ENCODE results near the gene LRRN3.

The LRRN3 gene

DNA sequence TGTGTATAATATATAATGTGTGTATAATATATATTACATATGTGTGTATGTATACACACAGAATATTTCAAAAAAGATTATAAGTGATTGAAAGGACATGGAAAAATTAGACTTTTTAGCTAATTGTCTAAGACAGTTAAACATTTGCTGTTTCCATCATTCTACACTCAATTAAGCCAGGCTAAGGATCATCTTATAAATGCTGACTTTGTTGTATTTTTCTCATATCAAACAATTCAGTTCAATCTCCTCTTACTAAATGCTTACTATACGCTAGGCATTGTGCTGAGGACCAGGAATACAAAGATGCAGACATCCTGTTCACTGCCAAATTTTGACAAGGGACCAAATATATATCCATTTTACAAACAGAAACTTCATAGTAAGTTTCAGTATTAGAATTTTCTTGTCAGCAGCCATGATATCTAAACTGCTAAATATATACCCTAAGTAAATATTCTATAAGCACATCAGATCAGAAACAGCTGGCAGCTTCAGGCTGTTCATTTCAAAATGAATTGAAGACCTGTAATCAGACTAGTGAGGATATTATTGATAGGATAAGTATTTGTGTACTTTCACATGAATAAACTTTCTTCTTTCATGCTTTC, 10.3 kb upstream of the LRRN3 start:
- no peak for DNase-seq

DNA sequence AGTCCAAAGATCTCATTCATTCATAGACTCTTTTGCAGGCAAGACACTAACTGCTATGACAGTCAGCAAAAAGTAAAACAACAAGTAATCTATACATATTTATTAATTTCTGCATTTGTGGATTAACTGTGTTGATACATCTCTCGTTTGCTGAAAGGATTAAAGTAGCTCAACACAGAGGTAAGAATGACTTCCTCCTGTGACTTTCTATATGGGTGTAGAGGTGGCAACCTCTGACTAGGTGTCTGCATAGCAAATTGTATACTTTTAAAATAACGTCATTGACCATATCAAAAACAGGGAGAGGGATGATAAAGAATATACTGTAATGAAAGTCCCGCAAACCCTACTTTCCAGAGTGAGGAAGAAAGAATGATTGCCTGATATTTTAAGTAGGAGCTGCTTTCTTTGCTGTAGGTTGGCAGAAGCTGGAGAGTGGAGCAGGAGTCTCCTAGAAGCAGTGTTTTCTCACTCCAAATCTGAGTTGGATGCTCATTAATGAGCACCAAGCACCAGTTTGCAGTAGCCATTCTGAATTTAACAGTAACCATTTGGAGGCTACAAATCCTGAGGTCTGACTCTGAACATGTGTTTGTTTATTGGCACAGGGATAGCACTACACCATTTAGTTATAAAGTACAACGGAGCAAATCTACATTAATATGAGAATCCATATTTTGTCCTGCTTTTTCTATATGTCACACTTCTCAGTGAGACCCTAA, 9.2 kb upstream of the LRRN3 start:
- DNase-seq, result no peak

DNA sequence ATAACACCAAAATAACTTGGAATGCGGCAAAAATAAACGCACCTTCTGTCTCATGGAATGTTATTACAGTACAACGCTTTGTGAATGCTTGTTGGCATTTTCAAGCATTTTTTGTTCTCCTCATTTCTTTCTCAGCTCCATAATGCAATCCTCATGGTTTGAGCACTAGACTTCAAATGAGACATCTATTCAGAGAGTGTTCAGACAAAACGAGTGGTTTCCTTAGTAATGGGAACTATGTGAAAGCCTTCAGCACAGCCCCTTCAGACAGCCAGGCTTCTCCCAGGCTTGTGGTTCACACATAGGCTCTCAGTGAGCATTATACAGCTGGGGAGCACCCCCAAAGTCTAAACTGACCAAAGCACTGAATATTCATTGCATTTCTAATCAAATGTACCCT, 8.6 kb upstream of the LRRN3 start:
- no peak for DNase-seq

DNA sequence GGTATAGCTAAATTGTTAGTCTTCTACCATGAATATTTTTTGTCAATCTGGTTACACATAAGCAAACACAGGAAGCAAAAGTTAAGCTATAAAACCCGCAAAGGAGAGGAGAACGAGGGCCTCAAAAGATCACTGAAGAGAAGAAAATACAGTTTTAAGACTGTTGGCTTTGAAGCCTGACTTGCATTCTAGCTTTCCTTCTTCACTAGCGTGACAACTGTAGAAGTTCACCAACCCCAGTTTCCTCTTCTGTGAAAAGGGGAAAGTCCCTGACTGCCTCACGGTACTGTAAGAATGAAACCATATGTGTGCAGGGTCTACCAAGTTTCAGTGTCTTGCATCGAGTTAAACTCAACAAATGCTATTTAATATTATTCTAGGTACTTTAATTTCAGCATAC, 7.5 kb upstream of the LRRN3 start:
- DNase-seq, result no peak

DNA sequence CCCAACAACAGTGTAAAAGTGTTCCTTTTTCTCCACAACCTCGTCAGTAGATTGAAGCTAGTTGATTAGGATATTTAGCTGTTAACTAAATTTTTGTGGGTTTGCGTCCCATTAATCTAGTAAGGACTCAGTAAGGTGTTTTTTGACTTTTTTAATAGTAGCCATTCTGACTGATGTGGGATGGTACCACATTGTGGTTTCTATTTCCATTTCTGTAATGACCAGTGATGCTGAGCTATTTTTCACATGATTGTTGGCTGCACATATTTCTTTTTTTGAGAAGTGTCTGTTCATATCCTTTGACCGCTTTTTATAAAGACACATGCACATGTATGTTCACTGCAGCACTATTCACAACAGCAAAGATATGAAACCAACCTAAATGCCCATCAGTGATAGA, 5.6 kb upstream of the LRRN3 start:
- DNase-seq, result no peak

DNA sequence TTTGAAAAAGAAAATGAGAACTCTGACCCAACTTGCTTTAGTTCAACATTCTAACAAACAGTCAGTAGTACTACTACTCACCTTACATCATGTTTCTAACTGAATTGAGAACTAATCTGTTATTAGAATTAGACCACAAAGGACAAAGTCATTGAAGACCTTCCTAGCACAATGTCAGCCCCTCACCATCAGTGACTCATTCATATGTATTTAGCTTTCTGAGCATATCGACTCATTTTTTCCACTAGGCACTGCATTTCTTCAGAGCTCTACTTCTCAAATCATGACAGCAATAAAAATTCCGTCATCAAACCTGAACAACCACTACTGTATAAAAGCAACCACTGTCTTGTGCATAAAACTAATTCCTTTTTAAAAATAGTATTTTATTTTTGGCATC, 4.4 kb upstream of the LRRN3 start:
- DNase-seq, result no peak

DNA sequence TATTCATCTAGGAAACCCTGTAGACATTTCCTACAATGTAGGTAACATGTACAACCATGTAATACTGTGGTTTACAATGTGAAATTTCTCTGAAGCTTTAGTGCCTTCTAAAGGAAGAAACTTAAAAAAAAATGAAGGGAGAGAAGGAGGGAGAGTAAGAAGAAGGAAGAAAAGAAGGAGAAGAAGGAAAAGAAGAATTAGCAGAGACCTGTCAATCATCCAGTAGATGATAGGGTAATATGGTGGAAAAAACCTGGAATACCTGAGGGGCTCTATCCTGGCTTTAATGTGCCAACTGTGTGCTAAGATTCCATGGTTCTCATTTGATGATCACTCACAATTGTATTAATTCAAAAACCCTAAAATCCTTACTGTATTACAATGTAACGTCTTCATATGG, 2.6 kb upstream of the LRRN3 start:
- no peak for DNase-seq

DNA sequence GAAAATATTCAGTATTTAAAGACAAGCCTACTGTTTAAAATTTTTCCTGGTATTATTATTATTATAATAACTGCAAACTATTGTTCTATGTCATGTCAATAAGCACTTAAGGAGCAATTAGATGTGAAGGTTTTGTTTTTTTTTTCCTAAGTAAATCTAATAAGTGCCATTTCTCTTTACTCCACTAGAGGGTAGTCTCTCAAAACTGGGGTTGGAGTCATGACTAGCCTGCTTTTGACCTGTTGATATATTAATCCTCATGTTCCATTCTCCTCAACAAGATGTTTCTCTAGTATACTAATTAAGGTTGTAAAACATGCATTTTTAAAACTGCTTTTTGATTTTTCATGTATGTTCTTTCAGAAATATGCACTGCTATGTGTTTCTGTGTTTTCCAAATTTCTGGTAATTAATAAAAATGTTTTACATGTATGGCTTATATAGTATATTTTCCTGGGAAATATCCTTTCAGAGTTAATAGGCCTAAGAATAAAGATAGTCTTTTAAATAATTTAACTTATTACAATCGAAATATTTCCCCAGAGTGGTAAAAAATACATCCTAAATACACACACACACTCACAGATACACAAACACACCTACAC, 1.0 kb upstream of the LRRN3 start:
- DNase-seq, result peak; percentile 74

DNA sequence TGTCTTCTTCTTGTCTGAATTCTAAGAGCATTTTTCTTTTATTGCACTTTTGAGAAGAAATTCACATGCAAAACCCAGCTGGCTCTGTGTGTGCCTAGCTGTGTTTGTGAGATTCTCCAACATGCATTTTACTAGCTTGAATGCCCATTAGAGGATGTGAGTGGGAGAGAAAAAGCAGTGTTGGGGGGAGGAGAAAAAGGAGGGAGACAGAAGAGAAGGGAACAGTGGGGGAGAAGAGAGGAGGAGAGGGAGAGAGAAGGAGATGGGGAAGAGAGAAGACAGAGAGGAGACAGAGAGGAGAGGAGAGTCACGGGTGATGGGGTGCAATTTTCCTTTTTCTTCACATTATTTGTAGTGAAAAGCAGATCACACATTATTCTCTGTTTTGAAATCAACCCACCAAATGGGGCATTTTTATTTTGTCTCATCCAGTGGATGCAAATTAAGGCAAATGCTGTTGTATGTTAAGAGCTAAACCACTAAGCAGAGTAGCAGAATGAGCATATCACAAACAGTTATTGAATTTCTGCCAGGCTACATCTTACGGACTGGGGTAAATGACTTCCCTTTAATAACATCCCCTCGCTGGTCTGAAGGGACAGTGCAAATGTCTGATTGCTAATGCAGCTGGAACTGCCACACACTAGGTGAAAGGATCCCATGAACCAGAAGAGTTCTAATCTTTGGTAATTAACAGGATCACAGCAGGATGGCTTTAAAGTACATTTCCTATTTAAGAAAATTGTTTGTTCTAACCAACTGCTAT, 849 bp downstream of the LRRN3 start:
- DNase-seq, result peak in 1 of 2 experiments; percentile 69

DNA sequence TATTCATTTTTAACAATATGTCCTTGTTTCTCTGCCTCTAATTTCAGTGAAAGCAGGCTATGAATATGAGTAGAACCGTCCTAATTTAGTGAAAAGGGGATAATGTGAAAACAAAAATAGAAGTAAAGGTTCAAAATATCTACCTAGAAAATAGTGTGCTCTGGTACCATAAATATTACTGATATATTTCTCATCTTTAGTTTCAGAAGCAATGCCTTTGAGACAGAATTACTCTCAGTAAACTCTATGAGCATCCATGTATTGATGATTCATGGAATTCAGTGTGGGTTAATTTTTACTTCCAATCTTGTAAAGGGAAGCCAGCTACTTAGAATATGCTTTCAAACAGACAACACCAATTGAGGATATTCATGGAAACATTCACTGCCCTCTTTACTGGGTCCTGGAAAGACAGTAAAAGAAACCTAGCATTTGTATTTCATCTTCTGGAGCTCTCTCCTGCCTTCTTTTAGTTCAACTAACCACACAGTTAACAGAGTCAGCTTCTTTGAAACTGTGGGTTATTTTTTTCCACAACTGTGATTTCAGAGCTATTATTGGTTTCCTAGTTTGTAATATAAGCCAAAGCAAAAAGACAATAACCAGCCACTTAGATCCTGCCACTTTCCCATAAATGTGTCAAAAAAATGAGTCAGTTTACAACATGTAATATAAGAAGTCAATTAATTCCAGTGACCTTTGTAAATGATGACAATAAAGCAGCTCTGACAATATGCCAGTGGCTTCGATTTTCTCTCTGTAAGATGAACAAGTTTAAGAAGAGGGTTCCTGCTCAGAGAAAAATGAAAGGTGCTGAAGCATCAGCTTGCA, 1.7 kb downstream of the LRRN3 start:
- peak in 1 of 2 experiments; percentile 66 for DNase-seq

DNA sequence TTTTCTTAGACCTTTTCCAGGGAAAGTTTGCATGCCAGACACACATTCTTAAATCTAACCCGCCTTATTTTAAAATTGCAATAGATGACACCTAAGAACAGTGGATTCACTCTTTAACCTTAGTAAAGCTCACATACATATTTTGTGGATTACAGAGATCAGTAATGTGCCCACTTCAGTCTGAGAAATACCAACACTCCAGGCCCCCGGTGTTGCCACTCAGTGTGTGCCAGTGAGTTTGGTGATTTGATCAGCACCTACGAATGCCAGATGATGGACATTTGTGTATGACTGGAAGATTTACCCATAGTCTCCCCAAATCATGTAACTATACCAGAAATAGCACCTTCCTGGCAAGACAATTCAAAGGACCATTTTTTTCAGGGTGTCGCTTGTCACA, 2.6 kb downstream of the LRRN3 start:
- DNase-seq, result no peak

DNA sequence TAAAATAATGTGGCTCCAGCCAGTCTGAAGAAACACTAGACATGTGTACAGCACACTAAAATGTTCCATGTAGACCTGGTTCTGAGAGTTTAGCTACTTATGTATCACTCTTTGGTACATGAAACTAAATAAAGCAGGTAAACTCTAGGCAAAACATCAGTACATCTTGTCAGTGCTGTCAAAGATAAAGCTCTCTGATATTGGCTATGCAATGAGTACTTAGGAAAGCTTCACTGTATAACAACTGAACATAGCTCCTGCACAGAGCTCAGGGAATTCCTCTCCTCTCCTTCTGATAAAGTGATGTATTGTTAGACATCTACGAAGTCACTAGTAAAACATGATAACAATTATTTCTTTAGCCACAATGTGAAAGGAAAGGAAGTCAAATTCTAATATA, 3.5 kb downstream of the LRRN3 start:
- DNase-seq, result no peak

DNA sequence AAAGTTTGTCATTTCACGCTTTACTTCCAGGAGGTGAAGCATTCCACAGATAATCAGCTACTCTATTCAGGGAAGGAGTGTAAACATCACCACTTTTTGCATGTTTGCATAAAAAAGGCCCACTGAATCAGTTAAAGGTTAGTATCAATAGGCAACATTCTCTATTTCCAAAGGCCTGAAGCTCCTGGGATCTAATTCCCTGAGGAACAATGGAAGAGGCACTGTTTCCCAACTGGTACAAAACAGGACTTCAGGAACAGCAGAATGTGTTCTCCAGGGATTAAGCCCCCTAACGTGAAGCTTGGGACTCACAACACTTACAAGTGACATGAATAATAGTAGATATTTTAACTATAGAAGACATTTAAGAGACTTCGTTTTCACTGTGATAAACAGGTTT, 6.1 kb downstream of the LRRN3 start:
- peak in 1 of 2 experiments; percentile 14 for DNase-seq

DNA sequence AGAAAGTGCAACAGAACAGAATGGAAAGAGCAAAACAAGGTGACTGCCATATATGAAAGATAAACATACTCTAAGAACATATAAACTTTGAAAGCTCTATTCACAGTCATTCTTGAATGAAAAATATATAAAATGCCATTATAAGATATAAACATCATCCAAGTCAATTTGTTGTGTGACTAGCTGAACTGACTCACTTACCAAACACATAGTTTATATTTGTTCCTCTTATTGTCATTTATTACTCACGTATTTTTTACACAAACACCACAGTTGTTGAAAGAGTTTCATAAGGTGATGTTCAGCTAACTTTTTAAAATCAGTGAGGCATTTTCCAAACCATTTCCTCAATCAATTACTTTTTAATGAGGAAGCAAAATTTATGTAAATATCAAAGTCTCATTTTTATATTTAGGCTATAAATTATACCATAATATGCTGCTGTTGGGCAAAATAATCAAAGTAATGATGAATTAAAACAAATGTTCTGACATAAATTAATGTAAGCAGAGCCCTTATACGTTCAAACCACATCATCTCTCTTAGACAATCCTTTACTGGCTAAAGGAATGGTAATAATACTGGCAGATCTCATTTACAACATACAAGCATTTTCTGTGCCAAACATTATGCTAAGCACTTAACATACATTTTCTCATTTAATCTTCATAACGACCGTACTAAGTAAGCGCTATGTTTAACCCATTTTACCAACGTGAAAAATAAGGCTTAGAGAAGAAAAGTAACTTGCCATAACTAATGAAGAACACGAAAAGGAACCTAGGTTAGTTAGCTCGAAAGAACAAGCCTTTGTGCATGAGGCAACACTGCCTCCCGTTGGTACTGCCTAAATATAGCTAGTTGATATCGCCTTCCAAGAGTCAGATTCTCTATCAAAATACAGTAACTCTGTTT, 7.3 kb downstream of the LRRN3 start:
- DNase-seq, result peak; percentile 53 to 72

DNA sequence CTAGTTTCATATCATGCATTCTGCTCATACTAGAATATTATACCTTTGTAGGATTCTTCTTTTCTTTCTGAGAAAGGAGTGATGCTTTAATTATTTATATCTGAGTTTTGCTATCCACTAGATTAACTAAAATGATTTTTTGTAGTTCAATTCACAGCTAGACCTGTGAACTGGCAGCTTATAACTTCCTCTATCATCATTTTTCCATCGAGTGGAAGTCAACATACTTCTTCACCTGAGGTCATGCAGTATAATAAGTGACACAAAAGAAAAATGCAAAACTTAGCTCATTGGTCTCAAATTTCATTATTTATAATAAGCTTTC, 8.0 kb downstream of the LRRN3 start:
- no peak for DNase-seq

DNA sequence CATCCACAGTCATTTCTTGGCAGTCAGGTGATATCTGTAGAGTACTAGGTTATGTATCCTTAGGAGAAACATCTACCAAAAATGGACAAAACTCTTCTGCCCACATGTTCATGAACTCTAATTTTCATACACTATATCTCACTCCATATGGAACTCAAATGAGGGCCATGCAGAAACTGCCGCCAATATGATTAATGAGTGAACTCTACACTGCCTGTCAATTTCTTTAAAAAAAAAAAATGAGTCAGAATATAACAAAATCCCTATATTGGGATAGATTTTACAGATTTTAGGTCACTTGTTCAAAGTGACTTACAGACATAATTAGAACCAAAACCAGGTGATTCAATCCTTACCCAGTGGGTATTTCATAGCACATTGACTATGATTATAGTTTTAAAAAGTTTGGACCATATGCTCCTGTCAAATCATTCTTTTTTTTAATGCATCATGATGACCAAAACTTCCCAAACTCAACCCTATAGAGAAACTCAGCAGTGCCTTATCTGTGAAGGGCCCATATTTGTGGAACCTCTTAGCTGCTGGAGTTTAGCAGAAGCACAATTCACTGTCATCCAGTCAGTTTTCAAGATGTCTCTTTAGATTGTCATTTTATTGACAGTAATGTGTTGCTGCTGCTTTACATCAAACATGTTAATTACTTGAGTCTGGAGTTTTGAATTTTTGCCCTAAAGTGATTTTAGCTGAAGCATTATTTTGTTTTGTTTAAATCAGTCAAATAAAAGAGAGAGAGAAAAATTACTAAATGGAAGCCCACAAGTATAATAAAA, 11.1 kb downstream of the LRRN3 start:
- DNase-seq, result no peak

DNA sequence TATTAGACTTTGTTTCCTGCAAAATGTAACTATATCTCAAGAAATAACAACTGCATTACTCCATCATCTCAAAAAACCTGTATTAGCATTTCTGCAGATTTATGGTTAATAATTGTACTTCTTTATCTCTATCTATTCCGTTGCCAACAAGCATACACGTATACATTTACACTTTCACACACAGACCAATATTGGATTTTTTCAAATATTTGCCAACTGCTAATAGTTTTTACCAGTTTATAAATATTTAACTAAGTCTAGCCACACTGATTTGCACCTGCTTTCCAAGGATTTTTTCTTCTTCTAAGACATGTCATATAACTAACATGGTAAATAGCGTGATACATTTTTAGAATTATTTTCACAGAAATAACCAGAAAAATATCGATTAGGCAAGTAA, 12.2 kb downstream of the LRRN3 start:
- DNase-seq, result no peak

DNA sequence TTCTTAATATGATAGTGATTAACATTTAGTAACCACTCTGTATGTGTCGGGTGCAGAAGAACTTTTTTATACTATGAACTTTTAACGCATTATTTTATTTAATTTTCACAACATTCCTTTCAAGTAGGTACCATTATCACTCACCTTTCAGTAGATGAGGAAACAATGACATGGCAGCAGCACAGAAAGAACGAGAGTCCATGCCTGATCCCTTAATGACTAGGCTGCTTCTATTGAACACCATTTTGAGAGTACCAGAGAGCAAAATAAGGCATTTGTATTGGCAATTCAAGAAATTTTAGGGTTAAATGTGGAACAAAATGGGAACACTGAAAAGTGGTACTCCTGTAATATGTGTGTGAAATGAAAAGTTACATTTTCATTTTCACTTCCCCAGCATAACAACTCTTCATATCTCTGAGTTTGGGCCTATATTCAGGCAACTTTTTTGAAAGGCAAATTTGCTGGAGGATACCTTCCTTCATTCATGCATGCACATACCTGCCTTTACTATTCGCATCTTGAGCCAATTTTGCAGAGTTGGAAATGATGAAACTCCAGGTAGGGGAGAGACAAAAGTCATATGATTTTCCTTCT, 12.8 kb downstream of the LRRN3 start:
- DNase-seq, result no peak

DNA sequence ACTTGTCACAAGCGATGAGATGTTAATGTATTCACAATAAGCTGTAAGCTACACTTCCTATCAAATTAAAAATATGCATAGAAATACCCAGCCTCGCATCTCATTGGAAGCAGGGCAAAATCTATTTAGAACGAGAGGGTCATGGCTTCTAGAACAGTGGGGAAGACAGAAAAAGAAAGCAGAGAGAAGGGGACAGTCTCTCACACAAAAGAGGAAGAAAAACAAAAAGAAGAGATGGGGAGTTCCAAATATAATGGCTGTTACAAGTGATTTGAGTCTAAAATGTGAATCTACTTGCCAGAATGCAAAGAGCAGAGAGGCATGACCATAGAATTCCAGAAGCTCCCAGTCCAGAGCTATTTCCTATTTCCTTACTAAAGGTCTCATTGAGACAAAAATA, 13.8 kb downstream of the LRRN3 start:
- DNase-seq, result no peak

DNA sequence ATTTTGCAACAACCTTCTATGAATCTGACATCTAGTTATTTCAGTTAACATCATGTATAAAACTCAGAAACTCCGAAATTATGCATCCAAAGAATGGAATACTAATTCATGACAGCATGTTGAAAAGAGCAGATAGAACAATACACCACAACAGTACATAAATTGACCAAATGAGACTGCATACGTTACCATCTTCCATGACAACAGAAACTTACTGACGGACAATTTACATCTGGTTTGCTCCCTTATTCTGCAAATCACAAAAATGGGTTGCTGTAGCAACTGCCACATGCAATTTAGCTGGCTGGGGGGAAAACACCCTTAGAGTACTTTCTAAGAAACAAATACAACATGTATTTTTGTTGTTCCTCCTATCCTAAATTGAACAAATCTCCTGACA, 14.3 kb downstream of the LRRN3 start:
- DNase-seq, result no peak

DNA sequence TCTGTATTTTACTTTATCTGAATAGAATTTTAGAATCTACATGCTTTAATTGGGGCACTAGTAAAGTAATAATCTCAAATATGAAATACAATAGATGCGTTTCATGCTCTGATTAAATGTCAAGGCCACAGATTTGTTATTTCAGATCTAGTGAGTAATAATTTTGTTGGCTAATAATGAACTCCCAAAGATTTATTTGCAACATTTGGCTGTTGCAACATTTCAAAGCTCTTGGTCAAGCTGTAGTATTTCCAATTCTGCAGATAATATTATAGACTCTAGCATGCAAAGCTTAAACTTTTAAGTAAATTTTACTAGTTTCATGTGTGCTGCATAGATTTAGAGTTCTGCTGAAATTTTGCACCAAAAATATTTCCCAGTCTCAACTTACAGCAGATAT, 16.7 kb downstream of the LRRN3 start:
- no peak for DNase-seq
